ENCODE data around the gene EARS2. TPM values are rescaled to one million over a fixed set of nuclear protein-coding genes. Genes with fewer than 3 reads are reported as not detected.

Gene EARS2
- total and polyA plus RNA-seq, 9 of the 15 experiments (the other 6 are each of a cell fraction or from before 2014, with no cell fraction given) = 17.6 to 58.6 (median 36.3) TPM

- FAIRE-seq = peak; percentile 6
- 95% methylated on average over 4 of the region's 4 CpGs for WGBS (ENCODE audit: insufficient coverage, low coverage, missing lambda C conversion rate)
- Histone ChIP-seq H3K9ac (ENCODE audit: insufficient read depth in 1 of 2, low read depth in 2 of 2, low read length in 2 of 2) (no peak overlapping the region), H3K4me3 (no peak overlapping the region), H3K27me3 (ENCODE audit: control insufficient read depth in 2 of 2, insufficient read depth in 2 of 2, low read length in 2 of 2) (no peaks in the 10 kb centered on the region), H3K9me3 (replicated peaks; ENCODE audit: control insufficient read depth, insufficient read depth, low read depth, low read length) (no peaks in the 10 kb centered on the region), H3K36me3 (ENCODE audit: control insufficient read depth, insufficient read depth, low read length) (peaks cover 68% of the 10 kb centered on the region), H3K9me1 (ENCODE audit: control insufficient read depth, insufficient read depth, low read length) (no peaks in the 10 kb centered on the region), H4K20me1 (replicated peaks; ENCODE audit: control insufficient read depth, insufficient read depth, low read length) (peaks cover 20% of the 10 kb centered on the region), H3K27ac (ENCODE audit: extremely low read depth, low read depth, low read length) (no peak overlapping the region), H3K4me2 (ENCODE audit: insufficient read depth, low read length) (no peak overlapping the region), H2AFZ (ENCODE audit: low read depth, low read length) (no peak overlapping the region), H3K4me1 (replicated peaks in 1 of 2; ENCODE audit: control insufficient read depth in 2 of 2, insufficient read depth in 2 of 2, low read length in 2 of 2) (peaks cover 10 to 34% of the 10 kb centered on the region in 2 experiments; a peak in 4 of 5 replicates), H3K79me2 (ENCODE audit: control insufficient read depth, insufficient read depth, low read length) (peaks cover 47% of the 10 kb centered on the region)
- in situ Hi-C loops (cut with MboI) (no loop called here), intact Hi-C loops (cut with micrococcal nuclease) (no loop called here)
- POLR2A ChIA-PET = interaction anchor here (0.6 to 2.0 kb wide), 4 partner anchors 10 to 196 kb away, joined by 3 to 9 read pairs (median 4); no protein-coding TSS in a partner anchor
- DNase-seq (ENCODE audit: extremely low read depth in 1 of 4, low spot score in 3 of 4) = peak in 1 of 4 experiments; percentile 18
- TF ChIP-seq, protein P1, sequence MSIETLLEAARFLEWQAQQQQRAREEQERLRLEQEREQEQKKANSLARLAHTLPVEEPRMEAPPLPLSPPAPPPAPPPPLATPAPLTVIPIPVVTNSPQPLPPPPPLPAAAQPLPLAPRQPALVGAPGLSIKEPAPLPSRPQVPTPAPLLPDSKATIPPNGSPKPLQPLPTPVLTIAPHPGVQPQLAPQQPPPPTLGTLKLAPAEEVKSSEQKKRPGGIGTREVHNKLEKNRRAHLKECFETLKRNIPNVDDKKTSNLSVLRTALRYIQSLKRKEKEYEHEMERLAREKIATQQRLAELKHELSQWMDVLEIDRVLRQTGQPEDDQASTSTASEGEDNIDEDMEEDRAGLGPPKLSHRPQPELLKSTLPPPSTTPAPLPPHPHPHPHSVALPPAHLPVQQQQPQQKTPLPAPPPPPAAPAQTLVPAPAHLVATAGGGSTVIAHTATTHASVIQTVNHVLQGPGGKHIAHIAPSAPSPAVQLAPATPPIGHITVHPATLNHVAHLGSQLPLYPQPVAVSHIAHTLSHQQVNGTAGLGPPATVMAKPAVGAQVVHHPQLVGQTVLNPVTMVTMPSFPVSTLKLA (conservative IDR thresholded peaks at IDR 0.05) = no peak
- TF ChIP-seq MCM2 (IDR thresholded peaks at IDR 0.05; ENCODE audit: low read depth) = no peak
- TF ChIP-seq NFIX (CRISPR knock-in tag; IDR thresholded peaks at IDR 0.05; ENCODE audit: low read depth) = no peak
- TF ChIP-seq ZNF384 (IDR thresholded peaks at IDR 0.05; ENCODE audit: low read depth, low read length) = no peak
- TF ChIP-seq ZNF41 (CRISPR knock-in tag; conservative IDR thresholded peaks at IDR 0.05) = no peak
- TF ChIP-seq SREBF2 (CRISPR knock-in tag; IDR thresholded peaks at IDR 0.05) = no peak
- no peak for ATAC-seq
- CTCF ChIA-PET (ENCODE audit: low intra/inter-chr PET ratio) = interaction anchor here (0.6 to 0.7 kb wide), 2 partner anchors 10 to 102 kb away, joined by 3 read pairs; no protein-coding TSS in a partner anchor
- BruUV-seq (replicated peaks) = no TSS peak
These were observed 61.5 kb downstream of the EARS2 start for GRCh38 chr16:23495671-23496070.
